Spinal cord (tissue), 10 donors: ENCODE results near the gene FKBP10. TPM values are rescaled to one million over a fixed set of nuclear protein-coding genes. Genes with fewer than 3 reads are reported as not detected.
"Not testable (repeated sequence)": the region's sequence is repeated elsewhere in the genome, so short reads cannot be mapped to it uniquely, and the experiment has no call there.

Experiments used
- DNase-seq, 6 donors: peaks; one replicate each; pipeline versions ENCODE4 v3.0.0 to v3.0.0-alpha.2; 2013 to 2015; ENCODE audit warnings: low spot score in 6 of 6, low read depth in 4 of 6
- H3K27ac ChIP-seq: one replicate; pipeline ENCODE4 v1.5.1; 2013; ENCODE audit warnings: low read depth, low read length, control low read depth
- H3K27me3 ChIP-seq: one replicate; pipeline ENCODE4 v1.6.1; 2013; ENCODE audit warnings: low read length; ENCODE audit not compliant: control insufficient read depth, insufficient read depth
- H3K36me3 ChIP-seq: one replicate; pipeline ENCODE4 v1.6.1; 2013; ENCODE audit warnings: low read length; ENCODE audit not compliant: control insufficient read depth, insufficient read depth
- H3K4me1 ChIP-seq: one replicate; pipeline ENCODE4 v1.6.1; 2013; ENCODE audit warnings: low read length; ENCODE audit not compliant: control insufficient read depth, insufficient read depth
- H3K4me3 ChIP-seq: one replicate; pipeline ENCODE4 v1.5.1; 2013; ENCODE audit warnings: low read depth, low read length, control low read depth
- H3K9me3 ChIP-seq: one replicate; pipeline ENCODE4 v1.6.1; 2013; ENCODE audit warnings: low read length; ENCODE audit not compliant: control insufficient read depth, insufficient read depth
- WGBS: methylation state at CpG from one replicate; pipeline ENCODE4 v1.1.5; 2013; ENCODE audit warnings: missing lambda C conversion rate; ENCODE audit not compliant: insufficient coverage; 5-methylcytosine and 5-hydroxymethylcytosine counted together
- polyA plus RNA-seq, 2 donors: library from polyadenylated mRNA; unstranded; fragments of 120-200 nt; gene quantifications; one replicate each; pipeline ENCODE4 v1.2.1, GENCODE V29; 2013; ENCODE audit not compliant: insufficient read length in 2 of 2
- total RNA-seq, 2 donors: library from RNA; depleted of rRNA in 1 of 2; stranded (reverse); fragments of 120-200 nt in 1 of 2; fragments of >200 nt in 1 of 2; gene quantifications; one replicate each; pipeline versions ENCODE4 v1.2.3 to v1.2.4, GENCODE V29; 2013 to 2014
- donor health status: healthy.

The FKBP10 gene
- total and polyA plus RNA-seq, 4 donors = 56.6 to 125 (median 87.2) TPM

GRCh38 chr17:41771389-41772206 is 41.2 kb upstream of the FKBP10 start:
- H3K27ac ChIP-seq = no peak overlapping the region
- WGBS = 90% methylated on average over 15 of the region's 17 CpGs
- no peak for DNase-seq
- peaks cover 29% of the 10 kb centered on the region for H3K4me1 ChIP-seq
- no peak overlapping the region for H3K4me3 ChIP-seq
- H3K9me3 ChIP-seq = no peaks in the 10 kb centered on the region
- no peaks in the 10 kb centered on the region for H3K27me3 ChIP-seq
- peaks cover 69% of the 10 kb centered on the region for H3K36me3 ChIP-seq

- H3K4me1 ChIP-seq = peaks cover 34% of the 10 kb centered on the region
- H3K27me3 ChIP-seq = no peaks in the 10 kb centered on the region
- 88% methylated on average over 4 of the region's 4 CpGs for WGBS
- H3K9me3 ChIP-seq = no peaks in the 10 kb centered on the region
- no peak overlapping the region for H3K27ac ChIP-seq
- no peak for DNase-seq
- peaks cover 71% of the 10 kb centered on the region for H3K36me3 ChIP-seq
- H3K4me3 ChIP-seq = no peak overlapping the region
Measured at GRCh38 chr17:41772218-41772585, 40.6 kb upstream of the FKBP10 start.

- Histone ChIP-seq H3K4me1 (peaks cover 39% of the 10 kb centered on the region), H3K36me3 (peaks cover 70% of the 10 kb centered on the region), H3K27ac (no peak overlapping the region), H3K27me3 (no peaks in the 10 kb centered on the region), H3K4me3 (no peak overlapping the region), H3K9me3 (no peaks in the 10 kb centered on the region)
- WGBS = 92% methylated on average over 17 of the region's 19 CpGs
- DNase-seq = no peak
Measured at GRCh38 chr17:41772586-41773189, 40.1 kb upstream of the FKBP10 start.

- H3K9me3 ChIP-seq = no peaks in the 10 kb centered on the region
- no peak overlapping the region for H3K4me3 ChIP-seq
- no peak for DNase-seq
- H3K27ac ChIP-seq = no peak overlapping the region
- no peaks in the 10 kb centered on the region for H3K27me3 ChIP-seq
- WGBS = 49% methylated on average over 6 of the region's 12 CpGs
- peaks cover 65% of the 10 kb centered on the region for H3K36me3 ChIP-seq
- H3K4me1 ChIP-seq = peaks cover 44% of the 10 kb centered on the region
Measured at GRCh38 chr17:41773190-41773588, 39.6 kb upstream of the FKBP10 start.

GRCh38 chr17:41773731-41774193 is 39.0 kb upstream of the FKBP10 start:
- WGBS = 48% methylated on average over 3 of the region's 8 CpGs
- Histone ChIP-seq H3K4me3 (no peak overlapping the region), H3K27me3 (no peaks in the 10 kb centered on the region), H3K36me3 (peaks cover 59% of the 10 kb centered on the region), H3K4me1 (peaks cover 45% of the 10 kb centered on the region), H3K27ac (no peak overlapping the region), H3K9me3 (no peaks in the 10 kb centered on the region)
- DNase-seq = peak in 1 of 6 donors; percentile 41

GRCh38 chr17:41775394-41776226 is 37.2 kb upstream of the FKBP10 start:
- Histone ChIP-seq H3K9me3 (no peaks in the 10 kb centered on the region), H3K4me3 (no peak overlapping the region), H3K4me1 (peaks cover 45% of the 10 kb centered on the region), H3K27me3 (no peaks in the 10 kb centered on the region), H3K36me3 (peaks cover 42% of the 10 kb centered on the region), H3K27ac (peak overlapping the region; percentile 27)
- WGBS = 65% methylated on average over 11 of the region's 12 CpGs
- no peak for DNase-seq

- not testable (repeated sequence) for H3K27ac ChIP-seq, H3K27me3 ChIP-seq, DNase-seq, H3K9me3 ChIP-seq, H3K4me3 ChIP-seq
- Histone ChIP-seq H3K4me1 (peaks cover 46% of the 10 kb centered on the region), H3K36me3 (peaks cover 34% of the 10 kb centered on the region)
- 83% methylated on average over 7 of the region's 14 CpGs for WGBS
Measured at GRCh38 chr17:41776262-41776900, 36.4 kb upstream of the FKBP10 start.

GRCh38 chr17:41777157-41777573 is 35.6 kb upstream of the FKBP10 start:
- peak in 1 of 6 donors; percentile 31 for DNase-seq
- Histone ChIP-seq H3K9me3 (no peaks in the 10 kb centered on the region), H3K4me1 (peaks cover 50% of the 10 kb centered on the region)

GRCh38 chr17:41777574-41778188 is 35.1 kb upstream of the FKBP10 start:
- Histone ChIP-seq H3K27me3 (no peaks in the 10 kb centered on the region), H3K27ac (peak overlapping the region; percentile 86), H3K9me3 (no peaks in the 10 kb centered on the region), H3K4me3 (no peak overlapping the region), H3K4me1 (peaks cover 50% of the 10 kb centered on the region), H3K36me3 (peaks cover 21% of the 10 kb centered on the region)
- peak in 2 of 6 donors; percentile 18 to 83 for DNase-seq
- 48% methylated on average over 8 of the region's 12 CpGs for WGBS

More at GRCh38 chr17:41777157-41777573, 35.6 kb upstream of the FKBP10 start:
- Histone ChIP-seq H3K27ac (peak overlapping the region; percentile 86), H3K4me3 (no peak overlapping the region), H3K36me3 (peaks cover 26% of the 10 kb centered on the region), H3K27me3 (no peaks in the 10 kb centered on the region)
- WGBS = 63% methylated on average over 3 of the region's 4 CpGs
